SK-N-SH treated with all-trans-retinoic acid at 6 μM for 48 hours (cell line): Measurements from ENCODE around the gene ANKRD55.

ENCODE experiments used
- ARNTL ChIP-seq: fragments of 450-650 bp; formaldehyde crosslinking; IDR thresholded peaks from 2 replicates; pipeline ENCODE4 v1.5.0; 2020; ENCODE audit warnings: low read depth, mild to moderate bottlenecking, moderate library complexity, borderline replicate concordance
- BACH2 ChIP-seq: fragments of 250-450 bp; sonication (Bioruptor Pico); IDR thresholded peaks from 2 replicates; pipeline ENCODE4 v1.9.0; 2021; ENCODE audit warnings: mild to moderate bottlenecking, borderline replicate concordance
- CREB5 ChIP-seq: fragments of 250-450 bp; sonication (Bioruptor Pico); IDR thresholded peaks from 2 replicates; pipeline ENCODE4 v1.5.1; 2020; ENCODE audit warnings: low read depth, mild to moderate bottlenecking, moderate library complexity
- CSRNP3 ChIP-seq: fragments of 250-450 bp; sonication (Bioruptor Pico); IDR thresholded peaks from 2 replicates; pipeline ENCODE4 v1.5.1; 2021; ENCODE audit warnings: mild to moderate bottlenecking, moderate library complexity
- GLIS3 ChIP-seq: fragments of 250-450 bp; sonication (Bioruptor Pico); IDR thresholded peaks from 2 replicates; pipeline ENCODE4 v1.5.0; 2020; ENCODE audit warnings: mild to moderate bottlenecking, moderate library complexity
- ISL1 ChIP-seq: fragments of 250-450 bp; sonication (Bioruptor Pico); IDR thresholded peaks from 2 replicates; pipeline ENCODE4 v2.1.2; 2022; ENCODE audit warnings: mild to moderate bottlenecking, moderate library complexity
- POU6F1 ChIP-seq: fragments of 250-450 bp; sonication (Bioruptor Pico); IDR thresholded peaks from 2 replicates; pipeline ENCODE4 v1.8.0; 2021; ENCODE audit warnings: low read depth, mild to moderate bottlenecking, moderate library complexity, borderline replicate concordance
- SNAI2 ChIP-seq: fragments of 250-450 bp; sonication (Bioruptor Pico); IDR thresholded peaks from 2 replicates; pipeline ENCODE4 v1.5.0; 2020; ENCODE audit warnings: mild to moderate bottlenecking, moderate library complexity
- TCF4 ChIP-seq: fragments of 250-450 bp; sonication (Bioruptor Pico); IDR thresholded peaks from 2 replicates; pipeline ENCODE4 v1.8.0; 2021; ENCODE audit warnings: mild to moderate bottlenecking, moderate library complexity, borderline replicate concordance
- TOX ChIP-seq: fragments of 250-450 bp; sonication (Bioruptor Pico); IDR thresholded peaks from 2 replicates; pipeline ENCODE4 v1.8.0; 2021; ENCODE audit warnings: mild to moderate bottlenecking, moderate library complexity, borderline replicate concordance
- ZC3H10 ChIP-seq: fragments of 250-450 bp; sonication (Bioruptor Pico); IDR thresholded peaks from 2 replicates; pipeline ENCODE4 v1.5.1; 2021; ENCODE audit warnings: mild to moderate bottlenecking, moderate library complexity
- ZFP3 ChIP-seq: fragments of 250-450 bp; sonication (Bioruptor Pico); IDR thresholded peaks from 2 replicates; pipeline ENCODE4 v1.5.0; 2020; ENCODE audit warnings: mild to moderate bottlenecking, moderate library complexity
- ZFP30 ChIP-seq: fragments of 450-650 bp; formaldehyde crosslinking; IDR thresholded peaks from 2 replicates; pipeline ENCODE4 v1.5.0; 2022; ENCODE audit warnings: mild to moderate bottlenecking, moderate library complexity
- ZNF70 ChIP-seq: fragments of 450-650 bp; formaldehyde crosslinking; IDR thresholded peaks from 2 replicates; pipeline ENCODE4 v1.5.0; 2020; ENCODE audit warnings: mild to moderate bottlenecking, moderate library complexity

- TF ChIP-seq TCF4 (no peak), ZFP3 (CRISPR knock-in tag) (no peak), POU6F1 (CRISPR knock-in tag) (no peak), ZC3H10 (CRISPR knock-in tag) (no peak), BACH2 (CRISPR knock-in tag) (no peak), TOX (no peak), CSRNP3 (CRISPR knock-in tag) (no peak), GLIS3 (no peak), ISL1 (CRISPR knock-in tag) (no peak), ZFP30 (CRISPR knock-in tag) (no peak), CREB5 (CRISPR knock-in tag) (no peak), SNAI2 (CRISPR knock-in tag) (no peak), ARNTL (CRISPR knock-in tag) (no peak), ZNF70 (CRISPR knock-in tag) (no peak)
Measured at GRCh38 chr5:56144211-56144610, 88.9 kb downstream of the ANKRD55 start.
